Measurements from ENCODE around the gene DDX6.

The DDX6 gene

DNA sequence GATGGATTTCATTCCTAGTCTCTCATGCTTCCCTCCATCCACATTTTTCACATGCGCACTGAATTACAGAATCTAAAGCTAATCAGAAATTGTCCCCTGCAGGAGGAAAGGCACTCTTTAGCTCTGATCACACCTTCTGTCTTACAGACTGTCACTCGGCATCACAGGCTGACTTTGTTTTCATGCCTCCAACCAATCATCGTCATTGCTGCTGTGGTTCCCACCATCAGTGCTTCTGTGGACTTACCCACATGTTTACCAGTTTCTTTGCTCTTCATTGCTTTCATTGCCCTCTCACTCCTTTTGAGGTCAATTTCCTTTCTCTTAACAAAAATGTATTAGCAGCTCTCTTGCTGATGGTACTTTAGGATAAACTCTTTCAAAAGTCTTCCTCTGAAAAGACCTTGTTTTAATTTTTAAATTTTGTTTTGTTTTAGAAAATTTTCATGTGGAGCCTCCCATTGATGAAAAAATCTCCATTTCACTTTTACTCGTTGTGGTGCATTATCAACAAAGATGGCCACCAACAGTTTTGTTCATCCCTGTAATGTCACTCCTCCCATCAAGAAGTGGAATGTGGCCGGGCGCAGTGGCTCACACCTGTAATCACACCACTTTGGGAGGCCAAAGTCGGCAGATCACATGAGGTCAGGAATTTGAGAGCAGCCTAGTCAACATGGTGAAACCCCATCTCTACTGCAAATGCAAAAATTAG, 91.3 kb downstream of the DDX6 start:
- no peak for DNase-seq
